IMR-90 (cell line): Measurements from ENCODE around the gene ZNF420. TPM values are rescaled to one million over a fixed set of nuclear protein-coding genes. Genes with fewer than 3 reads are reported as not detected.

Experiments used
- ATAC-seq: fragments of 200-7000 bp; cut with Tn5 transposase; 2 replicates; pipeline ENCODE4 v1.9.1; 2020; ENCODE audit warnings: low read depth, mild to moderate bottlenecking, moderate library complexity
- BruUV-seq: library from RNA; stranded (reverse); fragments of 400-500 nt; replicated peaks from 2 replicates; lab custom pipeline; 2021; lab: Mats Ljungman, UMichigan
- CTCF ChIA-PET: fragments of 300-600 bp; formaldehyde crosslinking; extraction: SDS; loops from one replicate; lab custom pipeline; 2021; ENCODE audit warnings: antibody characterized with exemption; lab: Yijun Ruan, JAX
- POLR2A ChIA-PET: fragments of 300-600 bp; sonication (Branson Sonifier 250); formaldehyde crosslinking; loops from one replicate; lab custom pipeline; 2022; ENCODE audit warnings: antibody characterized with exemption; ENCODE audit not compliant: unreplicated experiment; lab: Charles Lee
- DNase-seq: peaks from one replicate; pipeline ENCODE4 v3.0.0; 2013
- H2AFZ ChIP-seq: replicated peaks from 2 replicates; pipeline ENCODE3; 2013; ENCODE audit warnings: low read length, mild to moderate bottlenecking; ENCODE audit not compliant: poor library complexity
- H2AK5ac ChIP-seq: 2 replicates; pipeline ENCODE4 v1.6.1; 2013; ENCODE audit warnings: low read depth, low read length, inconsistent platforms
- H2AK9ac ChIP-seq: replicated peaks from 2 replicates; pipeline ENCODE3; 2013; ENCODE audit warnings: mild to moderate bottlenecking, low read depth, low read length, moderate library complexity; ENCODE audit not compliant: poor library complexity
- H2BK120ac ChIP-seq: 2 replicates; pipeline ENCODE4 v1.6.1; 2013; ENCODE audit warnings: low read depth, low read length, inconsistent platforms
- H2BK15ac ChIP-seq: 3 replicates; pipeline ENCODE4 v1.6.1; 2013; ENCODE audit warnings: low read depth, low read length, inconsistent platforms
- H2BK20ac ChIP-seq: 2 replicates; pipeline ENCODE4 v1.6.1; 2013; ENCODE audit warnings: low read depth, mild to moderate bottlenecking, inconsistent platforms, low read length, moderate library complexity
- H2BK5ac ChIP-seq: 2 replicates; pipeline ENCODE4 v1.6.1; 2013; ENCODE audit warnings: mild to moderate bottlenecking, low read depth, low read length, inconsistent platforms; ENCODE audit not compliant: poor library complexity, severe bottlenecking
- H3K14ac ChIP-seq: replicated peaks from 2 replicates; pipeline ENCODE4 v1.6.1; 2013; ENCODE audit warnings: low read depth, low read length, inconsistent platforms
- H3K18ac ChIP-seq: 2 replicates; pipeline ENCODE4 v1.6.1; 2013; ENCODE audit warnings: low read depth, low read length, control low read depth
- H3K23ac ChIP-seq: 2 replicates; pipeline ENCODE4 v1.6.1; 2013; ENCODE audit warnings: low read depth, low read length, inconsistent platforms
- H3K27ac ChIP-seq: 2 replicates; pipeline ENCODE4 v1.5.1; 2013; ENCODE audit warnings: mild to moderate bottlenecking, control low read depth, low read length; ENCODE audit not compliant: insufficient read depth
- H3K27me3 ChIP-seq: 2 replicates; pipeline ENCODE4 v1.6.1; 2013; ENCODE audit warnings: low read length; ENCODE audit not compliant: control insufficient read depth, insufficient read depth
- H3K36me3 ChIP-seq: 2 replicates; pipeline ENCODE4 v1.6.1; 2013; ENCODE audit warnings: low read length, mixed read lengths; ENCODE audit not compliant: control insufficient read depth, insufficient read depth
- H3K4ac ChIP-seq: 2 replicates; pipeline ENCODE4 v1.6.1; 2013; ENCODE audit warnings: low read depth, low read length, inconsistent platforms
- H3K4me1 ChIP-seq: 2 replicates; pipeline ENCODE4 v1.6.1; 2013; ENCODE audit warnings: low read length, mixed read lengths; ENCODE audit not compliant: control insufficient read depth, insufficient read depth
- H3K4me2 ChIP-seq: 2 replicates; pipeline ENCODE4 v1.6.1; 2013; ENCODE audit warnings: low read depth, mild to moderate bottlenecking, control low read depth, low read length, moderate library complexity
- H3K4me3 ChIP-seq: 2 replicates; pipeline ENCODE4 v1.5.1; 2013; ENCODE audit warnings: low read depth, mild to moderate bottlenecking, control low read depth, low read length, moderate library complexity; ENCODE audit not compliant: insufficient read depth
- H3K56ac ChIP-seq: 2 replicates; pipeline ENCODE4 v1.6.1; 2013; ENCODE audit warnings: low read length, inconsistent platforms; ENCODE audit not compliant: insufficient read depth; ENCODE audit errors: extremely low read depth
- H3K79me1 ChIP-seq, 2 experiments: 2 replicates each; pipeline ENCODE4 v1.6.1; 2013; ENCODE audit warnings: low read length in 2 of 2, inconsistent platforms in 1 of 2, low read depth in 1 of 2
- H3K9ac ChIP-seq: 2 replicates; pipeline ENCODE4 v1.6.1; 2013; ENCODE audit warnings: low read depth, low read length, control low read depth
- H3K9me1 ChIP-seq: 2 replicates; pipeline ENCODE4 v1.6.1; 2013; ENCODE audit warnings: low read length, inconsistent platforms; ENCODE audit not compliant: insufficient read depth
- H3K9me3 ChIP-seq: 2 replicates; pipeline ENCODE4 v1.6.1; 2013; ENCODE audit warnings: low read length; ENCODE audit not compliant: control insufficient read depth, insufficient read depth
- H4K20me1 ChIP-seq: 2 replicates; pipeline ENCODE4 v1.6.1; 2013; ENCODE audit warnings: low read length, inconsistent platforms; ENCODE audit not compliant: insufficient read depth
- H4K5ac ChIP-seq: 2 replicates; pipeline ENCODE4 v1.6.1; 2013; ENCODE audit warnings: mild to moderate bottlenecking, low read depth, low read length, control low read depth
- H4K8ac ChIP-seq, 2 experiments: 2 replicates each; pipeline ENCODE4 v1.6.1; 2013; ENCODE audit warnings: low read depth in 2 of 2, low read length in 2 of 2, control low read depth in 1 of 2, inconsistent platforms in 1 of 2
- H4K91ac ChIP-seq: 2 replicates; pipeline ENCODE4 v1.6.1; 2013; ENCODE audit warnings: low read depth, low read length, inconsistent platforms; ENCODE audit not compliant: insufficient read depth
- BHLHE40 ChIP-seq: fragments of 150-350 bp; IDR thresholded peaks from 2 replicates; pipeline ENCODE4 v1.6.1; 2016; ENCODE audit warnings: mild to moderate bottlenecking, low read depth, low read length
- FOS ChIP-seq: fragments of 150-350 bp; IDR thresholded peaks from 2 replicates; pipeline ENCODE4 v1.6.1; 2016; ENCODE audit warnings: low read depth, low read length
- MAFK ChIP-seq: IDR thresholded peaks from 2 replicates; pipeline ENCODE4 v1.6.1; 2012; ENCODE audit warnings: low read depth, low read length, improper control_type of control experiment
- MAZ ChIP-seq: IDR thresholded peaks from 2 replicates; pipeline ENCODE4 v1.6.1; 2012; ENCODE audit warnings: low read depth, mild to moderate bottlenecking, low read length, improper control_type of control experiment, moderate library complexity, borderline replicate concordance
- NFE2L2 ChIP-seq: fragments of 150-350 bp; IDR thresholded peaks from 2 replicates; pipeline ENCODE4 v1.6.1; 2016; ENCODE audit warnings: low read depth, mild to moderate bottlenecking, low read length
- POLR2A ChIP-seq: IDR thresholded peaks from 2 replicates; pipeline ENCODE4 v1.6.1; 2012; ENCODE audit warnings: mild to moderate bottlenecking, low read depth, low read length
- RFX5 ChIP-seq: IDR thresholded peaks from 2 replicates; pipeline ENCODE4 v1.8.0; 2012; ENCODE audit warnings: low read depth, mild to moderate bottlenecking, low read length, moderate library complexity
- WGBS, 2 experiments: methylation state at CpG; one replicate each; pipeline versions ENCODE4 v1.1.5 to v1.1.7; 2013; ENCODE audit warnings: missing lambda C conversion rate in 2 of 2; ENCODE audit not compliant: insufficient read length in 1 of 2; ENCODE audit errors: extremely low coverage in 2 of 2; 5-methylcytosine and 5-hydroxymethylcytosine counted together
- dilution Hi-C: fragments of 300-500 bp; cut with HindIII; formaldehyde crosslinking; loops from one replicate; pipeline ENCODE4 v1.14.3; 2018; ENCODE audit warnings: low sequenced_read_pairs; ENCODE audit not compliant: unreplicated experiment
- in situ Hi-C: fragments of 300-500 bp; cut with MboI; formaldehyde crosslinking; loops from 3 replicates; pipeline ENCODE4 v1.14.3; 2019; ENCODE audit warnings: low sequenced_read_pairs, inconsistent platforms, mixed read lengths
- intact Hi-C: fragments of 100-400 bp; cut with micrococcal nuclease; formaldehyde crosslinking; loops from 2 replicates; pipeline ENCODE4 v1.10.0; 2022
- polyA plus RNA-seq, 3 experiments: library from polyadenylated mRNA; depleted of rRNA; stranded (reverse); fragments of >200 nt; gene quantifications; 2 replicates each; pipeline ENCODE4 v1.2.3, GENCODE V29; 2012; ENCODE audit warnings: low replicate concordance in 1 of 3
- total RNA-seq: library from RNA; depleted of rRNA; stranded (reverse); fragments of >200 nt; gene quantifications from 2 replicates; pipeline ENCODE4 v1.2.3, GENCODE V29; 2012
- TF ChIP-seq, protein P1 (sequence below): fragments of 150-350 bp; IDR thresholded peaks from 2 replicates; pipeline ENCODE4 v1.6.1; 2016; ENCODE audit warnings: low read depth, mild to moderate bottlenecking, low read length, moderate library complexity, borderline replicate concordance

The ZNF420 gene
- total and polyA plus RNA-seq, 2 of the 4 experiments (the other 2 are of a cell fraction) = 1.5 to 11.7 TPM

DNA sequence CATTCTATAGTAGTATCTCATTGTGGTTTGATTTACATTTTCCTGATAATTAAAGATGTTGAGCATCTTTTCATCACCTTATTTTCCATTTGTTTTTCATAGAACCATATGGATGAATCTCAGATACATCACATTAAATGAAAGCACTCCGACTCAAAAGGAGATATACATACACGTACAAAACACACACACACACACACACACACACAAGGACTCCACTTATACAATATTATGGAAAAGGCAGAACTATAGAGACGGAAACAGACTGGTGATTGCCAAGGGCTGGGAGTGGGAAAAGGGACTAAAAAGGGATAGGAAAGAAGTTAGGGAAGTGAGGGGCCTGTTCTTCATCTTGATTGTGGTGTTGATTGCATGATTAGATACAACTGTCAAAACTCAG lies 70.0 kb downstream of the ZNF420 start:
- no peak overlapping the region for H4K5ac ChIP-seq
- H3K4me2 ChIP-seq = no peak overlapping the region
- no peaks in the 10 kb centered on the region for H3K4me1 ChIP-seq
- H3K27ac ChIP-seq = no peak overlapping the region
- peaks cover 54% of the 10 kb centered on the region for H3K9me3 ChIP-seq
- no peak overlapping the region for H3K9ac ChIP-seq
- H2AK5ac ChIP-seq = no peak overlapping the region
- no peak overlapping the region for H4K8ac ChIP-seq
- intact Hi-C loops = no loop called here
- in situ Hi-C loops = no loop called here
- H2BK5ac ChIP-seq = no peak overlapping the region
- H2BK20ac ChIP-seq = no peak overlapping the region
- no peak overlapping the region for H4K91ac ChIP-seq
- ATAC-seq = no peak
- ChIA-PET CTCF (no interaction called here), POLR2A (no interaction called here)
- dilution Hi-C loops = no loop called here
- H3K9me1 ChIP-seq = no peaks in the 10 kb centered on the region
- no peak overlapping the region for H2BK15ac ChIP-seq
- no peak overlapping the region for H3K14ac ChIP-seq
- WGBS, 2 experiments = no CpG with 5 or more reads among the region's 3 CpGs
- no peak overlapping the region for H3K23ac ChIP-seq
- no peak overlapping the region for H3K56ac ChIP-seq
- H3K4me3 ChIP-seq = no peak overlapping the region
- H2AK9ac ChIP-seq = no peak overlapping the region
- no peak overlapping the region for H3K4ac ChIP-seq
- TF ChIP-seq BHLHE40 (no peak), RFX5 (no peak), POLR2A (no peak), FOS (no peak), MAZ (no peak), NFE2L2 (no peak), MAFK (no peak)
- TF ChIP-seq, protein P1, sequence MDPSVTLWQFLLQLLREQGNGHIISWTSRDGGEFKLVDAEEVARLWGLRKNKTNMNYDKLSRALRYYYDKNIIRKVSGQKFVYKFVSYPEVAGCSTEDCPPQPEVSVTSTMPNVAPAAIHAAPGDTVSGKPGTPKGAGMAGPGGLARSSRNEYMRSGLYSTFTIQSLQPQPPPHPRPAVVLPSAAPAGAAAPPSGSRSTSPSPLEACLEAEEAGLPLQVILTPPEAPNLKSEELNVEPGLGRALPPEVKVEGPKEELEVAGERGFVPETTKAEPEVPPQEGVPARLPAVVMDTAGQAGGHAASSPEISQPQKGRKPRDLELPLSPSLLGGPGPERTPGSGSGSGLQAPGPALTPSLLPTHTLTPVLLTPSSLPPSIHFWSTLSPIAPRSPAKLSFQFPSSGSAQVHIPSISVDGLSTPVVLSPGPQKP = no peak
- no peak for DNase-seq
- no peak overlapping the region for H2BK120ac ChIP-seq
- H3K36me3 ChIP-seq = peaks cover 20% of the 10 kb centered on the region
- H2AFZ ChIP-seq = no peak overlapping the region
- BruUV-seq = no TSS peak
- no peak overlapping the region for H3K18ac ChIP-seq
- H3K27me3 ChIP-seq = no peaks in the 10 kb centered on the region
- no peaks in the 10 kb centered on the region for H3K79me1 ChIP-seq
- no peaks in the 10 kb centered on the region for H4K20me1 ChIP-seq
